GM21515 (cell line): Measurements from ENCODE around the gene ADAMTS17.

Source experiments
- ATAC-seq: cut with Tn5 transposase; IDR thresholded peaks from one replicate; pipeline ENCODE4 v1.9.1; 2021; ENCODE audit not compliant: unreplicated experiment

The ADAMTS17 gene

GRCh38 chr15:100341750-100342560 is at the start of gene ADAMTS17:
ADAMTS17 (minus strand) TSS chr15:100341975; CDS start chr15:100341899, 76 bp downstream.
- peak; percentile 99 for ATAC-seq

- no peak for ATAC-seq
Measured at GRCh38 chr15:100385300-100386050, 43.7 kb upstream of the ADAMTS17 start.

- ATAC-seq, result no peak
Measured at GRCh38 chr15:100384108-100384410, 42.3 kb upstream of the ADAMTS17 start.

- no peak for ATAC-seq
Measured at GRCh38 chr15:100383302-100384107, 41.7 kb upstream of the ADAMTS17 start.

- no peak for ATAC-seq
Measured at GRCh38 chr15:100373942-100374341, 32.2 kb upstream of the ADAMTS17 start.

- ATAC-seq, result no peak
Measured at GRCh38 chr15:100373120-100373896, 31.5 kb upstream of the ADAMTS17 start.

- no peak for ATAC-seq
Measured at GRCh38 chr15:100372739-100373119, 31.0 kb upstream of the ADAMTS17 start.

- no peak for ATAC-seq
Measured at GRCh38 chr15:100355342-100355741, 13.6 kb upstream of the ADAMTS17 start.

- no peak for ATAC-seq
Measured at GRCh38 chr15:100353449-100353848, 11.7 kb upstream of the ADAMTS17 start.

GRCh38 chr15:100350434-100351226 is 8.9 kb upstream of the ADAMTS17 start:
- ATAC-seq, result no peak

GRCh38 chr15:100349696-100350433 is 8.1 kb upstream of the ADAMTS17 start:
- peak; percentile 90 for ATAC-seq

GRCh38 chr15:100349321-100349695 is 7.5 kb upstream of the ADAMTS17 start:
- ATAC-seq, result no peak

- no peak for ATAC-seq
Measured at GRCh38 chr15:100348578-100348977, 6.8 kb upstream of the ADAMTS17 start.

- ATAC-seq, result no peak
Measured at GRCh38 chr15:100346866-100347512, 5.2 kb upstream of the ADAMTS17 start.

GRCh38 chr15:100345438-100345837 is 3.7 kb upstream of the ADAMTS17 start:
- no peak for ATAC-seq

GRCh38 chr15:100343251-100343650 is 1.5 kb upstream of the ADAMTS17 start:
- ATAC-seq, result no peak

GRCh38 chr15:100341239-100341749 is 481 bp downstream of the ADAMTS17 start:
- ATAC-seq, result no peak

- ATAC-seq, result no peak
Measured at GRCh38 chr15:100340721-100341238, 995 bp downstream of the ADAMTS17 start.
